Activated CD8-positive, alpha-beta memory T cell treated with anti-CD3 and anti-CD28 coated beads for 1 hour (primary cell): ENCODE data around the gene PNLDC1.
"Not testable (repeated sequence)": the region's sequence is repeated elsewhere in the genome, so short reads cannot be mapped to it uniquely, and the experiment has no call there.

Source experiments
- DNase-seq, 2 donors: peaks; one replicate each; pipeline ENCODE4 v3.0.0-alpha.2; 2020; ENCODE audit warnings: low read depth in 1 of 2; ENCODE audit errors: extremely low read depth in 1 of 2

The PNLDC1 gene

DNA sequence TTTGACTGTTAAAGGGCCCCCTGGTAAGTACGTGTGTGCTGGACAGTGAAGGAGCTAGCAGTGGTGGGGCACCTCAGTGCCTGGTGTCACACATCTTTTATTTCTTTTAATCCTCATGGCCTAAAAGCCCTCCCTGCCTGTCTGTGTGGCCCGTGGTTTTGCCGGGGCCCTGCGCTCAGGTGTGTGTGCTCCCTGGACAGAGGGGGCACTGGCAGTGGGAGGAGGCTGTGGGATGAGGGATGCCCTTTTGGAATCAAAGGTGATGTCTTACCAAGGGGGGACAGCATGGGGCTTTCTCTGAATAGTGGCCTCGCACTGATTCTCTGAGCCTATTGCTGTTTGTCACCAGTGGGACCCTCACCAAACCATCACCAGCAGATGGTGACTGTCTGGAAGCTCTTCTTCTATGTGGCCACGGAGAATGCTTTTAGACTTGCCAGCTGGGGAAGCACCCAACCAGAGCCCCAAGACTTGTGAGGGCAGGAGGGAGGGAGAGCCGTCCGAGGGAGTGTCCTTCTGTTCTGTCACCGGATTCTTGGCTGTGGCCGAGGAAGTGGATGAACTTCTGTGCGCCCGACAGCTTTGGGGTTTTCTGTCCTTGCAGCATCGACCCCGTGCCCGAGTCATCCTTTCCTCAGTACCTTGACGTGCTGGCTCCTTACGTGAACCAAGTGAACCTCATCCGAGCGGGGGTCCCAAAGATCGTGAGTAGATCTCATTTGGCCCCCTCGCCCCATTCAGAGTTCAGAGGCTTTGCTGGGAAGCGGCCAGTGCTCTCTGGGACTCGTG lies 18.1 kb downstream of the PNLDC1 start:
- no peak for DNase-seq

DNA sequence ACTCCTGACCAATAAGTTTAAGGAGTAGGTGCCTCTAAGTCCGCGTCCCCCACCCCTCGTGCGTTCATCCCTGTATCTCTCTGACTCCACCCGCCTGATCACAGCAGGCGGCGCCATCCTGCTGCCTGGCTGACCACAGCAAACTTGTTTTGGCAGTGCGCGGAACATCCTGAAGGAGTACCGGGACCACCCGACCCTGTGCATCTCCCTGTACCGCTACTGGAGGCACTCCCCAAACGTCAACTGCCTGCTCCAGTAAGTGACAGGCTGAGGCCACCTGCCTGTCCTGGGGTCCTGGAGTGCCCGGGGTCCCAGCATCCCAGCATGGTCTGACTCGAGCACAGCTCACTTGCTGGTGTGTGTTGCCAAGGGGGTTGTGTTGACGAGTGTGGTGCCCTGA lies 19.0 kb downstream of the PNLDC1 start:
- no peak for DNase-seq

DNA sequence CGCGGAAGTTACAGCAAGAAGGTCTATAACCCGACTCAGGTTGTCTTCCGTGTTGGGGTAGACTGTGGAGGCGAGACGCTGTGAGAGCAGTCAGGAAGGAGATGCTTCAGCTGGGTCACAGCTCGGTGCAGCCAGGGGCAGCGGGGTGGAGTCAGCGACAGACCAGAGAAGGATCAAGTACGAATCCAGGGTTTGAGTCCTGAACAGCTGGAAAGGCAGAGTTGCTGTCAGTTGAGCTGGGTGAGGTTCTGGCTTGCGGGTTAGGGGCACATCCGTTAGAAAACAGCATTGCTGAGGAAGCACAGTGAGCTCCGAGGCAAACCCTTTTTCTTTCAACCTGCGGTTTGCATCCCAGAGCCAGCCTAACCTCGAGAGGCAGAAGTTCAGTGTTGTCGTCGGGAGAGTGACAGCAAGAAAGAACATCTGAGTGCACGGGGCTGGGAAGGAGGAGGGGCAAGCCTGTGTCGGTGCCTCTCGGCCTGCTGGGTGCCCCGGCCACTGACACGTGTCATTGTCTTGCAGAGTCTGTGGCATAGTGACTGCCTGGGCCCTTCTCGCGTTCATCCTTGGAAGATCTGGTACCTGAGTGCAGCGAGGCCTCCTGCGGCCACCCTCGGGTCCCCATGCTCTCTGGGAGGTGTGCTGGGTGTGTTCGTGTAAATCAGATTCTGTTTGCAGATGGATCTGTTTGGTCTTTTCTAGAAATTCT lies 20.0 kb downstream of the PNLDC1 start:
- DNase-seq = no peak

DNA sequence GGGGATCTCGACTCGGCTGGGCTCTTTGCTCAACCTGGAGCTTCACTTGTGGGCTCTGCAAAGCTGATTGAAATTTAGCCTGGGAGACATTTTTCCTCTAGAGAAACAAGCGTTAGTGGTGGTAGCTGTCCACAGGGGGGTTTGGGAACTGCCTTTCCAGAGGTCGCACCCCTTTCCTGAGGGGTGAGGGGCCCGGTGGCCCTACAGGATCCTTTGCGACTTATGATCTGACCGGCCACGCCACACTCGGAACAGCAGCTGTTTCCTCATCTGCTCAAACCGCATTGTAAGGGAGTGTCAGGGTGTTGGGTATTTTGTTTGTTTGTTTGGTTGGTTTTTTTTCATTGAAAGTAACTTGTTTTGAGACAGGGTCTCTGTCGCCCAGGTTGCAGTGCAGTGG lies 21.0 kb downstream of the PNLDC1 start:
- DNase-seq = no peak

DNA sequence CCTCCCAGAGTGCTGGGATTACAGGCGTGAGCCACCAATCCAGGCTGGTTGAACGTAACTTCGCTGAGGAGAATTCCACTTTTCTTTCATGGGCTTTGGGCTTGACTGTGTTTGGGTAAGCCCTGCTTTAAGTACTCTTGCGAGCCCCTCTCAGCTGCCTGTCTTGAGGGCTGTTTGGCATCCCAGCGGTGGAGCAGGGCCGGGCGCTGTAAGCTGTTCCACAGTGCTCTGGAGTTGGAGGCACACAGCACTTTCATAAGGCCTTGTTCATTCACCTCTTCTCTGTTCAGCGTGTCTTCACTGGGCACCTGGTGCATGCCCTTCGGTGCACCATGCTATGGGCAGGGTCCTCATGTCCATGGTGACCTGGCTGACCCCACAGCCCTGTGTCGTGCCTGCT lies 21.6 kb downstream of the PNLDC1 start:
- DNase-seq = no peak

DNA sequence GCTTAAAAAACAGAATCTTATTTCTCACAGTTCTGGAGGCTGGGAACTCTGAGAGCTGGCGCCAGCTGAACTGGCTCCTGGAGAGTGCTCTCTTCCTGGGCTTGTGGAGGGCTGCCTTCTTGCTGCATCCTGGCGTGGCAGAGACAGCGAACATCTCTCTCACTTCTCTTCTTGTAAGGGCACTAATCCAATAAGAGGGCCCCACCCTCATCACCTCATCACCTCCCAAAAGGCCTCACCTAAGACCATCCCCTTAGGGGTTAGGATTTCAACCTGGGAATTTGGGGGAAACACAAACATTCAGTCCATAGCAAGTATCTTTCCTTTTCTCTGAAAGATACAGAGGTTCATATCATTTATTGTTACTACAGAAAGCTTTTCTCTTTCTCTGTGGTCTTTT lies 23.9 kb downstream of the PNLDC1 start:
- no peak for DNase-seq

DNA sequence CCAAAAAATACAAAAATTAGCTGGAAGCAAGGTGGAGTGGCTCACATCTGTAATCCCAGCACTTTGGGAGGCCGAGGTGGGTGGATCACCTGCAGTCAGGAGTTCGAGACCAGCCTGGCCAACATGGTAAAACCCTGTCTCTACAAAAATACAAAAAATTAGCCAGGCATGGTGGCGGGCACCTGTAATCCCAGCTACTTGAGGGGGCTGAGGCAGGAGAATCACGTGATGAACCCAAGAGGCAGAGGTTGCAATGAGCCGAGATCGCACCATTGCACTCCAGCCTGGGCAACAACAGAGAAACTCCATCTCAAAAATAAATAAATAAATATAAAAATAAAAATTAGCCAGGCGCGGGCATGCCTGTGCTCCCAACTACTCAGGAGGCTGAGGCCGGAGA lies 24.6 kb downstream of the PNLDC1 start:
- not testable (repeated sequence) for DNase-seq

DNA sequence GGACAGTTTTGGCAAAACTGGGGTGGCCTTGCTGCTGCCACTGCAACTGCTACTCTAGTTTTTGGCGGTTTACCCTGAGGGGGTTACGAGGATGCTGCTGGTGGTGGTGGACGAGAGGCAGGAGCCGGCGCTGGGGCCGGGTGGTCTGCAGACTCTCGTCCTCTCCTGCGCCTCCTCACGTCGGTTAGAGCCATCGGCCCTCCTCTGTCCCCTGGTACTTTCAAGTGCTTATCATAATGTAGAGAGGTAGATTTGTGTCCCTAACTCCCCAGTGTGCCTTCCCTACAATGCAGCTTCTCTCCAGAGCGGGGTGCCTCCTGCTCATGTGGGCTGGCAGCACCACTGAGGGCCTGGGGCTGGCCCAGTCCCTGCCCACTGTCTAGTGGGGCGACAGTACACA lies 25.9 kb downstream of the PNLDC1 start:
- DNase-seq = no peak

DNA sequence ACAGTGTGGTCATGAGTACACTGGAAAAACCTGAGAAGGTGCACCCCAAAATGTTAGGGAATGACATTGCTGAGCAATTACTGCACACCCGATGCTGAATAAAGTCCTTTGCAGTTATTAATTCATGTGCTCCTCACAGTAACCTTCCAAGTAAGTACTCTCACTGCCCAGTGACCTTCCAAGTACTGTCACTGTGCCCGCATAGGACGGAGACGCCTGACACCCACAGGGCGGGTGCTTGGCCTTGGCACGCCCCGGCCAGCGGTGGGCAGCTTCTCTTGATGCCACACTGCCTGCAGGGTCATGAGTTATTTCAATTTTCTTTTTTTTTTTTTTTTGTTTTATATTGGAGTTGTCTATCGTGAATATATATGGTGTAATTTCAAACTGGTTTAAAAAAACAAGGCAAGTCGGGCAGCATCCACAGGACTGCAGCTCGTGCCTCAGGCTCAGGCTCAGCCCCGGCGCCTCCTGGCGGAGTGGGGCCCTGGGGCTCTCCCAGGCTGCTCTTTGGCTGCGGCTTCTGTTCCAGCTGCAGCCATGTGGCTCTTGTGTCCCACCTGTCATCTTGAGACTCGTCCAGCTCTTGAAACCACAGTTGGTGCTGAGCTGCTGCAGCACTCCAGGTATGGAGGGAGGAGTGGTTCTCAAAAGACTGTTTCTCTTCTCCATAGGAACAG lies 27.0 kb downstream of the PNLDC1 start:
- no peak for DNase-seq

DNA sequence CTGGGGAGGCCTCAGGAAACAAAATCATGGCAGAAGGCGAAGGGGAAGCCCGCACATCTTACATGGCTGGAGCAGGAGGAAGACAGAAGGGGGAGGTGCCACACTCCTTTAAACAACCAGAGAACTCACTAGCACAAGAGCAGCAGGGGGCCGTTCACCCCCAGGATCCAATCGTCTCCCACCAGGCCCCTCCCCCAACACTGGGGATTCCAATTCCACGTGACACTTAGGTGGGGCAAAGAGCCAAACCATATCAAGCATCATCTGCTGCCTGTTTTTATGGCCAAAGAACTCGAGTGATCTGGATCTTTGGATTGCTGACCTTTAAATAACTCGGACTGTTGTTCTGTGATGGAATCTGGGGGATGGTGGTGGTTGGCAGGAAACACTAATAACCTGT lies 28.0 kb downstream of the PNLDC1 start:
- no peak for DNase-seq

DNA sequence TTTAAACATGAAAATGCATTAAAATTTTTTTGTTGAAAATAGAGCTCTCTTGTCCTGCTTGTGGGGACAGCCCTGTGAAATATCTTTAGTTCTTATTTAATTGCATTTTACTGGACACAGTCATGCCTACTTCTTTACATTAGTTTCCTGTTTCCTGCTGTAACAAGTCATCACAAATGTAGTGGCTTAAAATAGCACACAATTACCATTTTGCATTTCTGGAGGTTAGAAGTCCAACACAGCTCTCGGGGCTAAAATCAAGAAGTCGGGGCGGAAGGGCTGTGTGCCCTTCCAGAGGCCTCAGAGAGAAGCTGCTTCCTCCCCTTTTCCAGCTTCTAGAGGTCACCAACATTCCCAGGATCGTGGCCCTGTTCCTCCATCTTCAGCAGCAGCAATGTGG lies 29.4 kb downstream of the PNLDC1 start:
- DNase-seq = no peak

DNA sequence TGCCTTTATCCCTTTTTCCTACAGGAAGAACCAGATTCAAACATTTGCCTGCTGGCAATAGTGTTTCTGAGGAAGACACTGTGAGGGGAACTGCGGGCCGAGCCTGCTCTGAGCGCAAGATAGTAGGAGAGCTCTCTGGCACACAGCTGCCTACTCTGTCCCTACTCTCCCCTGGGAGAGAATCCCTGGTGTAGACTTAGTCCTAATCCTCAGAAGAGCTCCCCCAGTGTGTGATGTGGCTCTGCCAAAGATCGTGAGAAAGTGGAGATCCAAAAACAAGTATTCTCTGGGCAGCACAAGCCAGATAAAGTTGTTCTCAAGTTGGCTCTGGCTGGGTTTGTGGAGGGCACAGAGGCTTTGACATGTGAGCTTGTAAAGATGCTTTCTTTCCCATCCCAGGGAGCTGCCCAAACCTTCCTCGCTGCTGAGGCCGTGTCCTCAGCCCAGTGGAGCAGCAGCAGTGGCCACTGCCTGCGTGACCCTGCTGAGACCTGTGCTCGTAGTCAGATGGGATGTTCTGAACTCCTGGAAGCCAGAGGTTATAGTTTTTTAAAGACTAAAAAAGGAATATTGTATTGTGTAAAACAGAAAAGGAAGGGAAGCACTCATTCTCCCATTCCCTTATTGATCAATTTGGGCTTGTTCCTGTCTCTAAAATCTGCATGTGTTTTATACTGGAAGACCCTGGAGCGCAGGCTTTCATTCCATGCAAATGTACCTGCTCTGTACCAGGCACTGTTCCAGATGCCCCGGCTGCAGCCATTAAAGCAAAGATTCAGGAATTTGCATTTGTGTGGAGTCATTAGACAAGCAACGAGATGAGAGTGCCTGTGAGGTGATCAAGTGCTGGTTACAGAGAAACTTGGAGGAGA lies 30.7 kb downstream of the PNLDC1 start:
- no peak for DNase-seq

DNA sequence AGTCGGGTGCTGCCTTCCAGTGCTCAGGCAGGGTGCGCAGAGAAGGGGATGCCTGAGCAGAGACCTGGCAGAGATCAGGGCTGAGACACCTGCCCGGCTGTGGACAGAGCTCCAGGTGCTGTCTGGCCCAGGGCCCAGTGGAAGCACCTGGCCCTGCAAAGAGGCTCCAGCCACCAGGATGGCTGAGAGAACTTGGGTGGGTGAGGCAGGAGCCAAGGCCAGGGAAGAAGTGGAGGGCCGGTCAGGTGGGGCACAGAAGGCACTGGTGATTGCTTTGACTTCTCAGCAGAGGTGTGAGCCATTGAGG lies 31.2 kb downstream of the PNLDC1 start:
- DNase-seq = no peak

DNA sequence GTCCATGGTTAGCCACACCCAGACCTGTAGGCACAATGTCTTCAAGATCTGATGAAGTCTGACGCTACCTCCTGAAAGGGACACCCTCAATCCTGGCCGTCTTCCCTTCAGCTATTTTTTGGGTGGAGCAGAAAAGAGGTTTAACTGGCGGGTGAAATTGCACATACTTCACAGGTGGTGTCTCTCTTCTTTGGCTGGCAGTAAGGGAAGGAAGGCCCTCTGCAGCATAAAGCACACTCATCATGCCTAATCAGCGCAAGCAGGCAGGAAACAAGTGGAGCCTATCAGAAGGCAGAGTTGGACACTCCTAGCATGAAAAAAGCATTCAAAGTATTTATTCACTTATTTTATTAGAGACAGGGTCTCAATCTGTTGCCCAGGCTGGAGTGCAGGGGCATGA lies 32.9 kb downstream of the PNLDC1 start:
- DNase-seq = no peak

DNA sequence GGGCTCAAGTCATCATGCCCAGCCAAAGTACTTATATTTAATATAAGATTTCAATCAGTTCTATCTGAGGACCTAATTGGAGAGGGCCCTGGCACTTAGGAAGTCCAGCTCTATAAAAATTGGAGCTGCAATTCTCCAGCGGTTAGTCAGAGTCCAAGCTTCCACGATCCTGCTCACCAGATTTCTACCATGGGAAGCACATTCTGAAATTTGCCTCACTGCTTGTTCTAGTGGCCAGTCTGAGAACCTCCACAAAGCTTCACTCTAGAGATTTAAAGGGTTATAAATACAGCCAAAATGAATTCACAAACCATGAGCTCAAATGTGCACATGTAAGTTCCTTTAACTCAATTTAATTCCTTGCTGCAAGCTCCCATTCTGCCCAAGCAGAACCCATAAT lies 33.5 kb downstream of the PNLDC1 start:
- no peak for DNase-seq

DNA sequence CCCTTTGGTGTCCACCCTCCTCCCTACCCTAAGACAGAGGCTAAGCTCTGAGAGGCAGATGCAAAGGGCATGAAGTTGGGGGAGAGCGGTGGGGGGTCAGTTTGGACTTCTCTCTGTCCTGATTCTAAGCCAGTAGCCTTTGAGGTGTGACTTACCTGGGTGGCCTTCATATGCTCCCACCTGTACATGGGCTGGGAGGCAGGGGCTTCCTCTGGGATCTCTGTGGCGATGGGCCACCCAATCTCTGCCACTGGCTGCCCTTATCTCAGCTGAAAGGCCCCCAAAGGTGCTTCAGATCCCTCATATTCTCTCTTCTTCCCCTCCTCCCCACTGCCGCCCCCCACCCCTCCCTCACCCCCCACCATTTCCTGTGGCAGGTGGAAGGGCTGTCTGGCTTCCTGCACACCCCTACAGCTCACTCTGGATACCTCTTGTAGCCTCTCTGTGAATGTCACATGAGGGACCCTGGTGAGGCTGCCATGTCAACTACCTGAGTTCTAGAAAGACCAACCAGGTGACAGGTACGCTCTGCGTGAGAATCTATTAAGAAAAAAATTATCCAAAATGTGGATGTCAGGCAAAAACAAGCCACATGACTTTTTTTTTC lies 34.0 kb downstream of the PNLDC1 start:
- DNase-seq = no peak

DNA sequence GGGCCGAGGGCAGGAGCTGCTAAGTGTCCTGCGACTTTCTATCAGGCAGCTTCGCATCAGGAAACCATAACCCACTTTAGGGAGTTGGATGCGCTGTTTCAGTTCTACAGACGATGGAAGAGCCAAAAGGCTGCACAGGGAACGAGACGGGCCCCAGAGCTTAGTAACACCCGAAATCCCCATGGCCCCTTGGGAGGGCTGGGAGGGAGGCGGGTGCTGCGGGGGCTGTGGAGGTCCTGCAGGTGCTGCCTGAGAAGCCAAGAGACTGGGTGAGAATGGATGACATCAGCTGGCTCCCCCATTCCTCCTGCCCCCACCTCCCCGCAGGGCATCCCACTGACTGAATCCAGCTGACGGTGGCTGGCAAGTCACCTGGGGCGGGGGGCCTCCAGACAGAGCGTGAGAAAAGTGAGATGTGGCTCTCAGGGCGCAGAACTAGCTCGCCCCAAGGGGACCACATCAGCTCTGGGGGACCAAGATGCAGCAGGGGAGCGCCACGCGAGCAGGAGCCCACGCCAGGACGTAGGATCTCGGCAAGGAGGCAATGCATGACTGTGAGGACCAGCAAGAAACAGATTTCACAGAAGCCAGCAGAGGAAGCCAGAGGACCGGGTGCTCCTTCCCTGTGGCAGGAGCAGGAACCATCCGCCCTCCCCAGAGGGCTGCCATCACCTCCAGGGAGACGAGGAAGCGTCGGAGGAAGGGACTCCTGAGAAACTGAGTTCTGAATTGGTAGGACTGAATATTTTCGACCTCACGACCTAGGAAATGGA lies 36.8 kb downstream of the PNLDC1 start:
- no peak for DNase-seq

DNA sequence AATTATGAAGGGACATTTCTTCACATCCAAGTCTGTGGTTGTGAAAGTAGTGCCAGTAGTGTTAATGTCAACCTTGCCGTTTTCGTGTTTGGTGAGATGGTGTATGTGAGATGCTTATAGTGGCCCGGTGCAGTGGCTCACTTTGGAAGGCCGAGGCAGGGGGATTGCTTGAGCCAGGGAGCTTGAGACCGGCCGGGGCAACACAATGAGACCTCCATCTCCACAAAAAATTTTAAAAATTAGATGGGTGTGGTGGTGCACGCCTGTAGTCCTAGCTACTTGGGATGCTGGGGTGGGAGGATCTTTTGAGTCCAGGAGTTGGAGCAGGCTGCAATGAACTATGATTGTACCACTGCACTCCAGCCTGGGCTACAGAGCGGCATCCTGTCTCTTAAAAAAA lies 37.4 kb downstream of the PNLDC1 start:
- DNase-seq = no peak

DNA sequence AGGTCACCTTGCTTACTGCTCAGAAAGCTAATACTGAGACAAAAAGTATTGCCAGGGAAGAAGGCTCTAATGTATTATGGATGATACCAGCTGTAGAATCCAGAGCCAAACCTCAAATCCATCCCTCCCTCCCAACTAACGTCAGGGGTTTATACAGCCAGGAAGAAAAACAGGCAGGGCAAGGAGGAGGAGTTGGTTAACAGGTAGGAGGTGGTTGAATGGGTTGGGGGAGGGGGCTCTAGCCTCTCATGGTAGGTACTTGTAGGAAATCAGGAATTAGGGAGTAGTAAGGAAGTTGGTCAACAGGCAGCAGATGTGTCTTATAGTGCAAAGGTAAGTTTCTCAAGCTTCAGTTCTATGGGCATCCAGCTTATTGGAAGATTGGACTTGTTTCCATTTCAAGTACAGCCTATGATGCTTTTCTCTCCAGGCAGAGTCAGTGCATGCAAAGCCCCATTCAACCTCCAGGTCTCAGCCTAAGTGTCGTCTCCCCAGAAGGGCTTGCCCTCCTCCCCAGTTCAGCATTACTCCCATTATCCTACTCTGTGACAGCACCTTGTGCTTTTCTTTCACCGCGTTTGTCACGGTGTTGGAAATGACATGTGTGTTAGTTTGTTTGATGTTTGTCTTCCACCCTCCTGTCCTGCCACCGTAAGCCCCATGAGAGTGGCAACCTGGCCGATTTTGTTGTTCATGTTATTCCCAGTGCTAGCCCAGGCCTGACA lies 38.1 kb downstream of the PNLDC1 start:
- no peak for DNase-seq
